ENCODE results near the gene RHBDD1. TPM values are rescaled to one million over a fixed set of nuclear protein-coding genes. Genes with fewer than 3 reads are reported as not detected.

The RHBDD1 gene
- total RNA-seq, 1 donor from 2014 or later = 21.9 TPM

DNA sequence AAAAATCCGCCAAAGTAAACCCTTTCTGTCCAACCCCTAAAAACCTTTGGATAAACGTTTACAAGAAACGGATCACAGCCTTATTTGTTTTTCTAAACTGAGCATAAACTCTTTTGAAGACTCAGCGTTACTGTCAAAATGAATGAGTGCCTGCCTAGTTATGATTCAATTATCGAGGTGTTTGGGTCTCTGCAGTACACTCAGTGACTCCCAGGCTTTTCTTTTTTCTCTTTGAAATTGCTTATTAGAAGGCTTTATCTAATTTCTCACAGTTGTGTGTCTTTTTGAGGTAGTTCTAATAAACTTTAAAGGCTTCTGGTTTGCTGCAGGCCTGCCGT lies 663 bp downstream of the RHBDD1 start:
- Mint-ChIP-seq H3K9me3 (ENCODE audit: unreplicated experiment) (no peaks in the 10 kb centered on the region), H3K4me3 (ENCODE audit: unreplicated experiment) (peak overlapping the region; percentile 94), H3K36me3 (ENCODE audit: low read depth, unreplicated experiment) (no peaks in the 10 kb centered on the region), H3K27me3 (ENCODE audit: unreplicated experiment) (no peaks in the 10 kb centered on the region), H3K4me1 (ENCODE audit: unreplicated experiment) (peaks cover 9% of the 10 kb centered on the region), H3K27ac (ENCODE audit: unreplicated experiment) (peak overlapping the region; percentile 97)
- TF ChIP-seq, protein P1, sequence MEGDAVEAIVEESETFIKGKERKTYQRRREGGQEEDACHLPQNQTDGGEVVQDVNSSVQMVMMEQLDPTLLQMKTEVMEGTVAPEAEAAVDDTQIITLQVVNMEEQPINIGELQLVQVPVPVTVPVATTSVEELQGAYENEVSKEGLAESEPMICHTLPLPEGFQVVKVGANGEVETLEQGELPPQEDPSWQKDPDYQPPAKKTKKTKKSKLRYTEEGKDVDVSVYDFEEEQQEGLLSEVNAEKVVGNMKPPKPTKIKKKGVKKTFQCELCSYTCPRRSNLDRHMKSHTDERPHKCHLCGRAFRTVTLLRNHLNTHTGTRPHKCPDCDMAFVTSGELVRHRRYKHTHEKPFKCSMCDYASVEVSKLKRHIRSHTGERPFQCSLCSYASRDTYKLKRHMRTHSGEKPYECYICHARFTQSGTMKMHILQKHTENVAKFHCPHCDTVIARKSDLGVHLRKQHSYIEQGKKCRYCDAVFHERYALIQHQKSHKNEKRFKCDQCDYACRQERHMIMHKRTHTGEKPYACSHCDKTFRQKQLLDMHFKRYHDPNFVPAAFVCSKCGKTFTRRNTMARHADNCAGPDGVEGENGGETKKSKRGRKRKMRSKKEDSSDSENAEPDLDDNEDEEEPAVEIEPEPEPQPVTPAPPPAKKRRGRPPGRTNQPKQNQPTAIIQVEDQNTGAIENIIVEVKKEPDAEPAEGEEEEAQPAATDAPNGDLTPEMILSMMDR (IDR thresholded peaks at IDR 0.05; ENCODE audit: unreplicated experiment) = no peak
- no peak for DNase-seq (ENCODE audit: low spot score)

DNA sequence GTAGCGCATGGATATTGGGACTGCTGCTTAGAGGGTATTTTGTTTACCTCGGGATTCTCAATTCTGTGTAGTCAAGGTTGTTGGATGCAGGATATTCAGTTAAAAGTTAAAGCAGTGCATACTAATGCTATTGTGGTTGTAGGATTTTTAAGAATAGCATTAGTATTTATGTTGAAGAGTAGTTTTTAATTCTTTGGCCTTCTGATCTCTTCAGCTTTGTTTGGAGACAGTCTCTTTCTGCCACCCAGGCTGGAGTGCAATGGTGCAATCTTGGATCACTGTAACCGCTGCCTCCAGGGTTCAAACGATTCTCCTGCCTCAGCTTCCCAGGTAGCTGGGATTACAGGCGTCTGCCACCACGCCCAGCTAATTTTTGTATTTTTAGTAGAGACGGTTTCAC lies 1.5 kb downstream of the RHBDD1 start:
- no peaks in the 10 kb centered on the region for H3K36me3 Mint-ChIP-seq (ENCODE audit: low read depth, unreplicated experiment)
- no peaks in the 10 kb centered on the region for H3K27me3 Mint-ChIP-seq (ENCODE audit: unreplicated experiment)
- peaks cover 9% of the 10 kb centered on the region for H3K4me1 Mint-ChIP-seq (ENCODE audit: unreplicated experiment)
- TF ChIP-seq, protein P1 (IDR thresholded peaks at IDR 0.05; ENCODE audit: unreplicated experiment) = no peak
- no peak for DNase-seq (ENCODE audit: low spot score)
- no peak overlapping the region for H3K4me3 Mint-ChIP-seq (ENCODE audit: unreplicated experiment)
- no peaks in the 10 kb centered on the region for H3K9me3 Mint-ChIP-seq (ENCODE audit: unreplicated experiment)
- H3K27ac Mint-ChIP-seq (ENCODE audit: unreplicated experiment) = no peak overlapping the region

DNA sequence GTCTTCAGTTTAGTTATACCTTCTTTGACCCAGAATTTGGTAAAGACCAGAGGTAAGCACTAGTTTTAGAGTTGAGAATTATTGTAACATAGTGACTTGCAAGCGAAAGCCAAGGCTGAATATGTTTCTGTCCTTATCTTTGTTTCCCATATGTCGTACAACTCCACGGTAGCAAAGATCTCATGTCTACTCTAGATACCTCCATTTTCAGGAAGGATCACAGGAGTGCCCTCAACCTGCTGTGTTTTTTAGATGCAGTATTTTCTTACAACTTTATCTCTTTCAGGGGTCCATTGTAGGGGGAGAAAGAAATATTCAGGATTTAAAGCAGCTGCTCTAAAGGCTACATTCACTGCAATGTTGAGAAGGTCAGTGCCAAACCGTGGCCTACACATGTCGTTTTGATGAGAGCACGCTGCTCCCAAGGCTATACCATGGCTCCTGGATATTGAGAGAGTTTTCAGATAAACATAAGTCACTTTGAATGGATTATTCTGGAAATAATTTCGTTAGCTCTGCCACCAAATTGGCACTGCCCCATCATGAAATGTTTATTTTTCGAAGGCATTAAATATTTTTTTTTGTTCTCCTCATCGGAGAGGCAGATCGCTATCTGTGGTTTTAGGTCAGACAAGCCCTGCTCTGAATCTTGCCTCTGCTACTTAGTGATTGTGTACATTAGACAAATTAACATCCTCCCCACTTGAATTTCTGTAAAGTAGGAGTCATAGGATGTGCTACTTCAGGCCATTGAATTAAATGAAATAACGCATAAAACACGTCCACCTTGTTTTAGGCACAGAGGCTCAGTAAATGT lies 2.1 kb downstream of the RHBDD1 start:
- Mint-ChIP-seq H3K27me3 (ENCODE audit: unreplicated experiment) (no peaks in the 10 kb centered on the region), H3K4me1 (ENCODE audit: unreplicated experiment) (peaks cover 9% of the 10 kb centered on the region), H3K27ac (ENCODE audit: unreplicated experiment) (no peak overlapping the region), H3K9me3 (ENCODE audit: unreplicated experiment) (no peaks in the 10 kb centered on the region), H3K4me3 (ENCODE audit: unreplicated experiment) (no peak overlapping the region), H3K36me3 (ENCODE audit: low read depth, unreplicated experiment) (no peaks in the 10 kb centered on the region)
- TF ChIP-seq, protein P1 (IDR thresholded peaks at IDR 0.05; ENCODE audit: unreplicated experiment) = no peak
- no peak for DNase-seq (ENCODE audit: low spot score)

DNA sequence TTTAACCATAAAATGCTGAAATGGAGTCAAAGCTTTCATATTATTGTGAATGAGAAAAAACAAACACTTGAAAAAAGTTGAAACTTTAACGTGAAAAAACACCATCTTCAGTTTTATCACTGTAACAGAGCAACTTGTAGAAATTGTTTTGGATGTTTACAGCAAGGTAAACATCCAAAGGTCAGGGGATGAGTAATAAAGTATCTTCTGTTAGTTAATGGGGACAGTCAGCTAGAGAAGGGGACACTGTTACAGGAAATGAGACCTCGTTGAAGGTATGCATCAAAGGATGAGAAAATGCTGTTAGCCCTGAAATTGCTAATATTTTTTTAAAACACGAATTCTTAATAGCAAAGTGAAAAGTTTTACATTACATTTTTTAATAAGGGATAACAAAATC lies 2.9 kb downstream of the RHBDD1 start:
- Mint-ChIP-seq H3K4me1 (ENCODE audit: unreplicated experiment) (peaks cover 9% of the 10 kb centered on the region), H3K36me3 (ENCODE audit: low read depth, unreplicated experiment) (no peaks in the 10 kb centered on the region), H3K27me3 (ENCODE audit: unreplicated experiment) (no peaks in the 10 kb centered on the region), H3K9me3 (ENCODE audit: unreplicated experiment) (no peaks in the 10 kb centered on the region), H3K4me3 (ENCODE audit: unreplicated experiment) (no peak overlapping the region), H3K27ac (ENCODE audit: unreplicated experiment) (no peak overlapping the region)
- TF ChIP-seq, protein P1 (IDR thresholded peaks at IDR 0.05; ENCODE audit: unreplicated experiment) = no peak
- DNase-seq (ENCODE audit: low spot score) = no peak

DNA sequence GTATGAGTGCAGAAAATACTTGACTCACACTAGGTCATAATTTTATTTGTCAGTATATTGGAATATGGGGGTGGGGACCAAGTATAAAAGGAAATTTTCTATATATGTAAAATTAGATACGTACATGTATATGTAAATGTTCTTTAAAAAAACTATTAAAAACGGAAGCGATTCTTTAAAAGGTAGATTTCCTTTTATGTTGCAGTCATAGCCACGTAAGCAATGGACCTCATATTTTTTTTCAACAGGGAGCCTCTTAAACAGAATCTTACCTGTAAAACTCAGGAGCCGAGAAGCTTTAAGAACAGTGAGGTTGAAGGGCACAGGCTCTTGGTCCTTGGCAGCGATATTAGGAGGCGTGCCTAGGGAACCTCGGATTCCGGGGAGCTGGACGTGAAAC lies 3.3 kb downstream of the RHBDD1 start:
- TF ChIP-seq, protein P1 (IDR thresholded peaks at IDR 0.05; ENCODE audit: unreplicated experiment) = no peak
- Mint-ChIP-seq H3K36me3 (ENCODE audit: low read depth, unreplicated experiment) (no peaks in the 10 kb centered on the region), H3K4me1 (ENCODE audit: unreplicated experiment) (peaks cover 9% of the 10 kb centered on the region), H3K27ac (ENCODE audit: unreplicated experiment) (no peak overlapping the region), H3K27me3 (ENCODE audit: unreplicated experiment) (no peaks in the 10 kb centered on the region), H3K4me3 (ENCODE audit: unreplicated experiment) (no peak overlapping the region), H3K9me3 (ENCODE audit: unreplicated experiment) (no peaks in the 10 kb centered on the region)
- no peak for DNase-seq (ENCODE audit: low spot score)
